OCI-LY7 (cell line): ENCODE measurements around the gene SEPTIN6.

Source experiments
- EZH2phosphoT487 ChIP-seq: fragments of 200-600 bp; sonication (generic); IDR thresholded peaks from 2 replicates; pipeline ENCODE4 v1.6.1; 2018; ENCODE audit warnings: low read depth, borderline replicate concordance, mild to moderate bottlenecking, mixed run types, antibody characterized with exemption, low read length, moderate library complexity, mixed read lengths
- TF ChIP-seq, protein P1 (sequence below): fragments of 200-600 bp; sonication (generic); conservative IDR thresholded peaks from 2 replicates; pipeline ENCODE4 v1.5.1; 2014; ENCODE audit warnings: mild to moderate bottlenecking, antibody characterized with exemption, low read length, moderate library complexity, mixed read lengths

DNA sequence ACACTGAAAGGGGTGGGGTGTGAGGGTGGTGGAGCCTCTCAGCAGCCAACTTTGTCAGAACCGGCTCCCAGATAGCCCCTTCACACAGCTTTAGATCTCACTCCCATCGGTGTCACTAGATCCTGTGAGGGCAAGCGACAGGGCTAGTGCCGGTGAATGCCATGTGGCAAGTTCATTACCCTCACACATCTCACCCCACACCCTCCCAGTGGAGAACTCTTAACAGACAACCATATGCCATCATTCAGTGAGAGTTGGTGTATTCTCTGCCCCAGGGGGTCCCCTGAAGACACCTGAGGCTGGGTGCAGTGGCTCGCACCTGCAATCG lies 15.3 kb downstream of the SEPTIN6 start:
- TF ChIP-seq, protein P1, sequence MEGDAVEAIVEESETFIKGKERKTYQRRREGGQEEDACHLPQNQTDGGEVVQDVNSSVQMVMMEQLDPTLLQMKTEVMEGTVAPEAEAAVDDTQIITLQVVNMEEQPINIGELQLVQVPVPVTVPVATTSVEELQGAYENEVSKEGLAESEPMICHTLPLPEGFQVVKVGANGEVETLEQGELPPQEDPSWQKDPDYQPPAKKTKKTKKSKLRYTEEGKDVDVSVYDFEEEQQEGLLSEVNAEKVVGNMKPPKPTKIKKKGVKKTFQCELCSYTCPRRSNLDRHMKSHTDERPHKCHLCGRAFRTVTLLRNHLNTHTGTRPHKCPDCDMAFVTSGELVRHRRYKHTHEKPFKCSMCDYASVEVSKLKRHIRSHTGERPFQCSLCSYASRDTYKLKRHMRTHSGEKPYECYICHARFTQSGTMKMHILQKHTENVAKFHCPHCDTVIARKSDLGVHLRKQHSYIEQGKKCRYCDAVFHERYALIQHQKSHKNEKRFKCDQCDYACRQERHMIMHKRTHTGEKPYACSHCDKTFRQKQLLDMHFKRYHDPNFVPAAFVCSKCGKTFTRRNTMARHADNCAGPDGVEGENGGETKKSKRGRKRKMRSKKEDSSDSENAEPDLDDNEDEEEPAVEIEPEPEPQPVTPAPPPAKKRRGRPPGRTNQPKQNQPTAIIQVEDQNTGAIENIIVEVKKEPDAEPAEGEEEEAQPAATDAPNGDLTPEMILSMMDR: no peak
- no peak for TF ChIP-seq EZH2phosphoT487
